OCI-LY1 (cell line): ENCODE measurements around the gene SUGCT.

Experiments used
- EZH2 ChIP-seq: fragments of 200-600 bp; sonication (generic), shearing (Covaris generic); IDR thresholded peaks from 2 replicates; pipeline ENCODE4 v1.8.0; 2017; ENCODE audit warnings: borderline replicate concordance, mixed run types, mild to moderate bottlenecking, antibody characterized with exemption, low read length, moderate library complexity, mixed read lengths
- TF ChIP-seq, protein P1 (sequence below): fragments of 200-600 bp; sonication (generic), shearing (Covaris generic); IDR thresholded peaks from 2 replicates; pipeline ENCODE4 v1.5.1; 2017; ENCODE audit warnings: mild to moderate bottlenecking, antibody characterized with exemption, low read length, moderate library complexity, mixed read lengths

DNA sequence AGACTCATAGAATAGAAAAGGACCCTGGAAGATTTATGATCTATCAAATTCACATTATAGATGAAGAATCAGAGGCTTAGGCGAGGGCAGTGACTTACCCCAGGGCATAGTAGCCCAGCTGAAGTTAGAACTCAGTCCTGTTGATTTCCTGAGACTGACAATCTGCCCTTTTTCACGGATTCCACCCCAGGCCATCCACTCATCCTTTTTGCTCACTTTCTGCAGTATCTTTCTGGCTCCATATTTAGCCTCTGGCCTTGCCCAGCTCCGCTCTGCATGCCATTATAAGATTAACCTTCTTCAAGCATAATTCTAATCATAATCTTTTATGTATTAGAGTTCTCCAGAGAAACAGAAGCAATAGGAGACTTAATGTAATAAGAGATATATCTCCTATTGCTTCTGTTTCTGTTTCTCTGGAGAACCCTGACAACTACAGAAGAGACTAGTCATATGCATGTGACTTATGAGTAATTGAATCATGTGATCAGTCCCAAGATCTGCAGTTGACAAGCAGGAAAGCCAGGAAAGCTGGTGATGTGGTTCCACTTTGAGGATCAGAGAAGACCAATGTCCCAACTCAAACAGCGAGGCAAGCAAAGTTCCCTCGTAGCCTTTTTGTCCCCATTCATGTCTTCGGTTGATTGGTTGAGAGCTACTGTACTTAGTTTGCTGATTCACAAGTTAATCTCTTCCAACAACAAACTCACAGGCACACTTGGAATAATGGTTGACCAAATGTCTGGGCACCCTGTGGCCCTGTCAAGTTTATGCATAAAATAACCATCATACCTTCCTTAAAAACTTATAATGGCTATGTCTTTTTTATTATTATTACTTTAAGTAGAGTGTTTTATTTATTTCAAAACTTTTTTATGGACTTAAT is 412.1 kb downstream of the SUGCT start:
- TF ChIP-seq, protein P1, sequence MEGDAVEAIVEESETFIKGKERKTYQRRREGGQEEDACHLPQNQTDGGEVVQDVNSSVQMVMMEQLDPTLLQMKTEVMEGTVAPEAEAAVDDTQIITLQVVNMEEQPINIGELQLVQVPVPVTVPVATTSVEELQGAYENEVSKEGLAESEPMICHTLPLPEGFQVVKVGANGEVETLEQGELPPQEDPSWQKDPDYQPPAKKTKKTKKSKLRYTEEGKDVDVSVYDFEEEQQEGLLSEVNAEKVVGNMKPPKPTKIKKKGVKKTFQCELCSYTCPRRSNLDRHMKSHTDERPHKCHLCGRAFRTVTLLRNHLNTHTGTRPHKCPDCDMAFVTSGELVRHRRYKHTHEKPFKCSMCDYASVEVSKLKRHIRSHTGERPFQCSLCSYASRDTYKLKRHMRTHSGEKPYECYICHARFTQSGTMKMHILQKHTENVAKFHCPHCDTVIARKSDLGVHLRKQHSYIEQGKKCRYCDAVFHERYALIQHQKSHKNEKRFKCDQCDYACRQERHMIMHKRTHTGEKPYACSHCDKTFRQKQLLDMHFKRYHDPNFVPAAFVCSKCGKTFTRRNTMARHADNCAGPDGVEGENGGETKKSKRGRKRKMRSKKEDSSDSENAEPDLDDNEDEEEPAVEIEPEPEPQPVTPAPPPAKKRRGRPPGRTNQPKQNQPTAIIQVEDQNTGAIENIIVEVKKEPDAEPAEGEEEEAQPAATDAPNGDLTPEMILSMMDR, result no peak
- no peak for TF ChIP-seq EZH2
